Mammary epithelial cell (primary cell): Measurements from ENCODE around the gene ANK3.

Experiments used
- CTCF ChIP-seq, 2 donors: IDR thresholded peaks in 1 of 2; conservative IDR thresholded peaks in 1 of 2; 2 replicates each; pipeline ENCODE4 v1.5.1; 2011 to 2012; ENCODE audit warnings: inconsistent platforms in 2 of 2, low read length in 2 of 2, mild to moderate bottlenecking in 2 of 2, control low read depth in 1 of 2, low read depth in 1 of 2; ENCODE audit not compliant: insufficient read depth in 1 of 2; ENCODE audit errors: extremely low read depth in 1 of 2
- EZH2 ChIP-seq: IDR thresholded peaks from 2 replicates; pipeline ENCODE4 v1.6.1; 2012; ENCODE audit warnings: low read length, inconsistent platforms, borderline replicate concordance

GRCh38 chr10:60044242-60044641 is 345.4 kb downstream of the ANK3 start:
- no peak for TF ChIP-seq CTCF (conservative IDR thresholded peaks at IDR 0.05 in 1 of 2, IDR thresholded peaks at IDR 0.05 in 1 of 2; ENCODE audit: extremely low read depth in 1 of 2, insufficient read depth in 1 of 2, low read depth in 1 of 2, low read length in 2 of 2)
- no peak for TF ChIP-seq EZH2
